GM23248 (cell line): ENCODE measurements around the gene TAF8.

Source experiments
- EZH2 ChIP-seq: fragments of 200-600 bp; sonication (generic); IDR thresholded peaks from 2 replicates; pipeline ENCODE4 v1.6.1; 2018; ENCODE audit warnings: antibody characterized with exemption, mild to moderate bottlenecking; ENCODE audit not compliant: insufficient read depth, poor library complexity, severe bottlenecking
- EZH2phosphoT487 ChIP-seq: fragments of 200-600 bp; sonication (generic); IDR thresholded peaks from 2 replicates; pipeline ENCODE4 v1.6.1; 2018; ENCODE audit warnings: antibody characterized with exemption, moderate library complexity, mild to moderate bottlenecking, low read depth; ENCODE audit not compliant: insufficient read depth

GRCh38 chr6:42066156-42066675 is 15.9 kb downstream of the TAF8 start:
- TF ChIP-seq EZH2phosphoT487, result no peak
- no peak for TF ChIP-seq EZH2
